Adrenal gland (tissue), 5 donors: ENCODE measurements around the gene NLK.

Experiments used
- CTCF ChIP-seq, 6 experiments: fragments of 450-650 bp in 4 of 6; fragments of 200-600 bp in 2 of 6; sonication (generic) in 1 of 6; IDR thresholded peaks; 1 replicate in 5 of 6; 2 replicates in 1 of 6; pipeline versions ENCODE4 v1.5.1 to v1.8.0; 2016 to 2021; ENCODE audit warnings: antibody characterized with exemption in 6 of 6, mild to moderate bottlenecking in 2 of 6, moderate library complexity in 1 of 6
- POLR2A ChIP-seq, 2 donors: fragments of 450-650 bp; IDR thresholded peaks; one replicate each; pipeline ENCODE4 v1.6.1; 2017; ENCODE audit warnings: antibody characterized with exemption in 2 of 2, mild to moderate bottlenecking in 2 of 2, moderate library complexity in 1 of 2
- donor health status: DM: no; HTN: no; CAD: no.

DNA sequence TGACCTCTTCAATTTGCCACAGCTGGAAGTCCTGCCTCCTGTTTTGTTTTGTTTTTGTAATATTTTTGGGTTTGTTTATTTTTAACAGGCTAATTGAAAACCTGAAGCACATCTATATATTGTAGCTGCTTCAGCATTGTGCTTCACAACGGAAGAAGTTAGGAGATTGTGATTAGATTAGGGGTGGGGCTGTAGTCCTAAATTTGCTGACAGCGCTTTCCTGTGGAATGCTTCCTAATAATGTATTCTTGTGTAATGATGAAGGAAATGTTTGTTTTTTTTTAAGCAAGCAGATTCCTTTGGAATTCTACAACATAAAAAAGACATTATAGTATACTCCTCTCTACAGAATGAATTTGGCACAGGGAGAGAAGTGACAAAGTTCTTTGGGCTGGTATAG is 70.1 kb downstream of the NLK start:
- TF ChIP-seq CTCF (IDR thresholded peaks at IDR 0.05): no peak
- no peak for TF ChIP-seq POLR2A (IDR thresholded peaks at IDR 0.05)
